ENCODE results near the gene FRMD3. TPM values are rescaled to one million over a fixed set of nuclear protein-coding genes. Genes with fewer than 3 reads are reported as not detected.
A peak's percentile ranks its signal among the peaks of the same experiment; 100 is the strongest.

Gene FRMD3
- total and polyA plus RNA-seq, 8 donors = 1.3 to 18.0 (median 4.1) TPM

- peaks cover 0 to 7% (median under 1%) of the 10 kb centered on the region in 4 donors for H3K4me1 ChIP-seq
- no peak overlapping the region for H3K4me3 ChIP-seq
- no peak for DNase-seq
- TF ChIP-seq POLR2A (IDR thresholded peaks at IDR 0.05) = no peak
- no peak for TF ChIP-seq POLR2AphosphoS5 (IDR thresholded peaks at IDR 0.05)
- no peak for TF ChIP-seq EP300 (IDR thresholded peaks at IDR 0.05)
- TF ChIP-seq CTCF (IDR thresholded peaks at IDR 0.05) = no peak
- H3K27me3 ChIP-seq = no peaks in the 10 kb centered on the region
- intact Hi-C loops (cut with DNase I; ENCODE audit: low total_unique reads) = no loop called here
- WGBS, 5 donors = 64 to 85% (median 81%) methylated on average over 2 of the region's 2 CpGs
- no peak overlapping the region for H3K27ac ChIP-seq
- H3K36me3 ChIP-seq = peaks cover 0 to 12% (median 4%) of the 10 kb centered on the region in 4 donors
- H3K9me3 ChIP-seq = no peaks in the 10 kb centered on the region
Observed at GRCh38 chr9:83299094-83299493, 239.1 kb downstream of the FRMD3 start.

GRCh38 chr9:83296123-83296522, 242.1 kb downstream of the FRMD3 start:
- Histone ChIP-seq H3K9me3 (no peaks in the 10 kb centered on the region), H3K27ac (no peak overlapping the region), H3K36me3 (peaks cover 0 to 12% (median 4%) of the 10 kb centered on the region in 4 donors), H3K27me3 (no peaks in the 10 kb centered on the region), H3K4me1 (peaks cover 0 to 5% (median 0%) of the 10 kb centered on the region in 4 donors), H3K4me3 (no peak overlapping the region)
- 68 to 94% (median 88%) methylated on average over 2 of the region's 2 CpGs for WGBS, 5 donors
- TF ChIP-seq POLR2A (IDR thresholded peaks at IDR 0.05) (no peak), EP300 (IDR thresholded peaks at IDR 0.05) (no peak), CTCF (IDR thresholded peaks at IDR 0.05) (no peak), POLR2AphosphoS5 (IDR thresholded peaks at IDR 0.05) (no peak)
- intact Hi-C loops (cut with DNase I; ENCODE audit: low total_unique reads) = no loop called here
- no peak for DNase-seq

GRCh38 chr9:83294816-83295215, 243.4 kb downstream of the FRMD3 start:
- Histone ChIP-seq H3K36me3 (peaks cover 0 to 12% (median 4%) of the 10 kb centered on the region in 4 donors), H3K4me3 (no peak overlapping the region), H3K9me3 (no peaks in the 10 kb centered on the region), H3K27ac (no peak overlapping the region), H3K27me3 (no peaks in the 10 kb centered on the region), H3K4me1 (peaks cover 0 to 5% (median 0%) of the 10 kb centered on the region in 4 donors)
- DNase-seq = no peak
- TF ChIP-seq CTCF (IDR thresholded peaks at IDR 0.05) = no peak
- no peak for TF ChIP-seq POLR2AphosphoS5 (IDR thresholded peaks at IDR 0.05)
- no peak for TF ChIP-seq EP300 (IDR thresholded peaks at IDR 0.05)
- TF ChIP-seq POLR2A (IDR thresholded peaks at IDR 0.05) = no peak
- WGBS, 5 donors = 90 to 98% (median 92%) methylated on average over 2 of the region's 2 CpGs
- intact Hi-C loops (cut with DNase I; ENCODE audit: low total_unique reads) = no loop called here

- no peak overlapping the region for H3K27ac ChIP-seq
- H3K4me1 ChIP-seq = no peaks in the 10 kb centered on the region
- intact Hi-C loops (cut with DNase I; ENCODE audit: low total_unique reads) = no loop called here
- H3K4me3 ChIP-seq = no peak overlapping the region
- 55 to 90% (median 73%) methylated on average over 1 of the region's 1 CpG for WGBS, 5 donors
- no peak for TF ChIP-seq POLR2AphosphoS5 (IDR thresholded peaks at IDR 0.05)
- no peak for TF ChIP-seq EP300 (IDR thresholded peaks at IDR 0.05)
- no peak for TF ChIP-seq POLR2A (IDR thresholded peaks at IDR 0.05)
- no peak for TF ChIP-seq CTCF (IDR thresholded peaks at IDR 0.05)
- H3K27me3 ChIP-seq = no peaks in the 10 kb centered on the region
- DNase-seq = peak in 1 of 2 donors; percentile 20
- no peaks in the 10 kb centered on the region for H3K36me3 ChIP-seq
- no peaks in the 10 kb centered on the region for H3K9me3 ChIP-seq
Observed at GRCh38 chr9:83291196-83291595, 247.0 kb downstream of the FRMD3 start.
